HL-60 (cell line): ENCODE results near the gene BSND.

Experiments used
- DNase-seq, 2 experiments: peaks; one replicate each; pipeline ENCODE4 v3.0.0-alpha.2; 2010 to 2020; ENCODE audit warnings: low read depth in 1 of 2, low spot score in 1 of 2
- H3K27ac ChIP-seq: fragments of 250-450 bp; sonication (Bioruptor Pico); replicated peaks from 2 replicates; pipeline ENCODE4 v1.5.1; 2020; ENCODE audit warnings: mild to moderate bottlenecking, moderate library complexity
- H3K27me3 ChIP-seq: fragments of 250-450 bp; sonication (Bioruptor Pico); 2 replicates; pipeline ENCODE4 v1.5.1; 2021; ENCODE audit warnings: mild to moderate bottlenecking, moderate library complexity; ENCODE audit not compliant: insufficient read depth, poor library complexity, severe bottlenecking
- H3K4me3 ChIP-seq: replicated peaks from 2 replicates; pipeline ENCODE4 v1.5.1; 2011; ENCODE audit warnings: mild to moderate bottlenecking, control low read depth, low read length; ENCODE audit not compliant: insufficient read depth
- CTCF ChIP-seq: IDR thresholded peaks from one replicate; pipeline ENCODE4 v1.5.1; 2011; ENCODE audit warnings: low read length, control low read depth, inconsistent platforms; ENCODE audit not compliant: insufficient read depth
- GABPA ChIP-seq: IDR thresholded peaks from 2 replicates; pipeline ENCODE4 v1.6.1; 2012; ENCODE audit warnings: low read depth
- POLR2AphosphoS5 ChIP-seq: IDR thresholded peaks from 2 replicates; pipeline ENCODE4 v1.6.1; 2012; ENCODE audit warnings: low read depth
- SPI1 ChIP-seq: IDR thresholded peaks from 2 replicates; pipeline ENCODE4 v1.6.1; 2012; ENCODE audit warnings: low read depth, mild to moderate bottlenecking, borderline replicate concordance
- TF ChIP-seq, protein P1 (sequence below): IDR thresholded peaks from 2 replicates; pipeline ENCODE4 v1.6.1; 2012; ENCODE audit warnings: low read depth; ENCODE audit not compliant: insufficient replicate concordance

Gene BSND

GRCh38 chr1:55000110-55001085, 1.7 kb downstream of the BSND start:
- no peak for TF ChIP-seq POLR2AphosphoS5
- TF ChIP-seq, protein P1, sequence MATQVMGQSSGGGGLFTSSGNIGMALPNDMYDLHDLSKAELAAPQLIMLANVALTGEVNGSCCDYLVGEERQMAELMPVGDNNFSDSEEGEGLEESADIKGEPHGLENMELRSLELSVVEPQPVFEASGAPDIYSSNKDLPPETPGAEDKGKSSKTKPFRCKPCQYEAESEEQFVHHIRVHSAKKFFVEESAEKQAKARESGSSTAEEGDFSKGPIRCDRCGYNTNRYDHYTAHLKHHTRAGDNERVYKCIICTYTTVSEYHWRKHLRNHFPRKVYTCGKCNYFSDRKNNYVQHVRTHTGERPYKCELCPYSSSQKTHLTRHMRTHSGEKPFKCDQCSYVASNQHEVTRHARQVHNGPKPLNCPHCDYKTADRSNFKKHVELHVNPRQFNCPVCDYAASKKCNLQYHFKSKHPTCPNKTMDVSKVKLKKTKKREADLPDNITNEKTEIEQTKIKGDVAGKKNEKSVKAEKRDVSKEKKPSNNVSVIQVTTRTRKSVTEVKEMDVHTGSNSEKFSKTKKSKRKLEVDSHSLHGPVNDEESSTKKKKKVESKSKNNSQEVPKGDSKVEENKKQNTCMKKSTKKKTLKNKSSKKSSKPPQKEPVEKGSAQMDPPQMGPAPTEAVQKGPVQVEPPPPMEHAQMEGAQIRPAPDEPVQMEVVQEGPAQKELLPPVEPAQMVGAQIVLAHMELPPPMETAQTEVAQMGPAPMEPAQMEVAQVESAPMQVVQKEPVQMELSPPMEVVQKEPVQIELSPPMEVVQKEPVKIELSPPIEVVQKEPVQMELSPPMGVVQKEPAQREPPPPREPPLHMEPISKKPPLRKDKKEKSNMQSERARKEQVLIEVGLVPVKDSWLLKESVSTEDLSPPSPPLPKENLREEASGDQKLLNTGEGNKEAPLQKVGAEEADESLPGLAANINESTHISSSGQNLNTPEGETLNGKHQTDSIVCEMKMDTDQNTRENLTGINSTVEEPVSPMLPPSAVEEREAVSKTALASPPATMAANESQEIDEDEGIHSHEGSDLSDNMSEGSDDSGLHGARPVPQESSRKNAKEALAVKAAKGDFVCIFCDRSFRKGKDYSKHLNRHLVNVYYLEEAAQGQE = no peak
- TF ChIP-seq SPI1 = no peak
- no peak for TF ChIP-seq GABPA
- no peak for TF ChIP-seq CTCF
- Histone ChIP-seq H3K27me3 (peaks cover 24% of the 10 kb centered on the region), H3K4me3 (no peak overlapping the region), H3K27ac (no peak overlapping the region)
- DNase-seq = no peak

GRCh38 chr1:55001311-55001710, 2.6 kb downstream of the BSND start:
- H3K4me3 ChIP-seq = no peak overlapping the region
- peaks cover 24% of the 10 kb centered on the region for H3K27me3 ChIP-seq
- no peak overlapping the region for H3K27ac ChIP-seq
- no peak for DNase-seq
- TF ChIP-seq, protein P1 = no peak
- no peak for TF ChIP-seq POLR2AphosphoS5
- TF ChIP-seq CTCF = no peak
- TF ChIP-seq GABPA = no peak
- no peak for TF ChIP-seq SPI1

- Histone ChIP-seq H3K4me3 (no peak overlapping the region), H3K27ac (no peak overlapping the region), H3K27me3 (peaks cover 12% of the 10 kb centered on the region)
- no peak for TF ChIP-seq CTCF
- TF ChIP-seq, protein P1 = no peak
- no peak for TF ChIP-seq SPI1
- TF ChIP-seq GABPA = no peak
- no peak for TF ChIP-seq POLR2AphosphoS5
- no peak for DNase-seq
Observed at GRCh38 chr1:55002686-55003085, 4.0 kb downstream of the BSND start.
